AG08396 (cell line): ENCODE measurements around the gene ISCU.
"Not testable (repeated sequence)": the region's sequence is repeated elsewhere in the genome, so short reads cannot be mapped to it uniquely, and the experiment has no call there.

Experiments
- DNase-seq: peaks from one replicate; pipeline ENCODE4 v3.0.0; 2012; ENCODE audit warnings: low spot score, mixed read lengths

ISCU gene

GRCh38 chr12:108570743-108571608, 8.6 kb downstream of the ISCU start:
- DNase-seq, result no peak

GRCh38 chr12:108571609-108572165, 9.3 kb downstream of the ISCU start:
- DNase-seq, result no peak

DNA sequence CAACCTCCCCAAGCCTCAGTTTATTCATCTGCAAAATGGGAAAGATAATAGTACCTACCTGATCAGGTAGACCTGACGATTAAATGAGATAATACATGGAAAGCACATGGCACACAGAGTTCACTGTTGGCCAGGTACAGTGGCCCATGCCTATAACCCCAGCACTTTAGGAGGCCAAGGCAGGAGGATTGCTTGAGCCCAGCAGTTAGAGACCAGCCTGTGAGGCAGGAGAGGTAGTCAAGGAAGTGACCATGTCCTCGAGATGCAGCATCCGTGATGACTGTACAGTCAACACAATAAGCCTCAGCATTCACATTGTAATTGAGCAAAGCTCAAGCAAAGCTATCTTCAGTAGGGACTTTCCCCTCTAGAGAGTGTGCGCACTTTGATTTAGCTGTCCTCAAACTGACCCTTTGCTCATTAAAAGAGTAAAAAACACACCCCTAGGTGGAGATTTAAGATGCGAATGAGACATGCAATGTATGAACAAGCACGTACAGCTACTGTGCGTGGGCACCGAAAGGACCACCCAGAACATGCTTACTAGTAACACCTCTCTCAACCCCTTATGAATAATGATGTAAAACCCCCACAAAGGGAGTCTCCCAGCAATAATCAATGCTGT, 9.9 kb downstream of the ISCU start:
- no peak for DNase-seq

GRCh38 chr12:108573317-108573716, 10.9 kb downstream of the ISCU start:
- no peak for DNase-seq

DNA sequence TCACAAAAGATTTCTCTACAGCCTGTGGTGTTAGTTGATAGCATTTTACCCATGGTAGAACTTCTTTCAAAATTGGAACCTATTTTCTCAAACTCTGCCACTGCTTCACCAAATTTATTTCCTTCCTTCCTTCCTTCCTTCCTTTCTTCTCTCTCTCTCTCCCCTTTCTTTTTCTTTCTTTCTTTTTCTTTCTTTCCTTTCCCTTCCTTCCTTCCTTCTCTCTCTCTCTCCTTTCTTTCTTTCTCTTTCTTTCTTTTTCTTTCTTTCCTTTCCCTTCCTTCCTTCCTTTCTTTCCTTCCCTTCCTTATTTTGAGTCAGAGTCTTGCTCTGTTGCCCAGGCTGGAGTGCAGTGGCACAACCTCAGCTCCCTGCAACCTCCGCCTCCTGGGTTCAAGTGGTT, 11.9 kb downstream of the ISCU start:
- DNase-seq, result not testable (repeated sequence)

- no peak for DNase-seq
These were observed 13.0 kb downstream of the ISCU start for GRCh38 chr12:108575199-108575912.

GRCh38 chr12:108576660-108577234, 14.4 kb downstream of the ISCU start:
- no peak for DNase-seq

- no peak for DNase-seq
These were observed 15.1 kb downstream of the ISCU start for GRCh38 chr12:108577458-108577857.

GRCh38 chr12:108578264-108578663, 15.9 kb downstream of the ISCU start:
- no peak for DNase-seq

DNA sequence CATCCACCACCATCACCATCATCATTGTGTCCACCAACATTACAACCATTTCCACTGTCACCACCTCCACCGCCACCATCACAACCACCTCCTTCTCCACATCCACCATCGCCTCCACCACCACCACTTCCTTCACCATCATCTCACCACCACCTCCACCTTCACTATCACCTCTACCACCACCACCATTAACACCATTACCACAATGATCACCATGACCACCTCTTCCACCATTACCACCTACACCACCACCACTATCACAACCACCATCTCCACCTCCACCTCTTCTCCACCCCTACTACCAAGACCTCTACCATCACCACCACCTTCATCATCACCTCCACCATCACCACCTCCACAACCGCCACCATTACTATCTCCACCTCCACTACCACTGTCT, 16.4 kb downstream of the ISCU start:
- DNase-seq, result no peak

GRCh38 chr12:108580531-108580930, 18.1 kb downstream of the ISCU start:
- DNase-seq, result no peak

DNA sequence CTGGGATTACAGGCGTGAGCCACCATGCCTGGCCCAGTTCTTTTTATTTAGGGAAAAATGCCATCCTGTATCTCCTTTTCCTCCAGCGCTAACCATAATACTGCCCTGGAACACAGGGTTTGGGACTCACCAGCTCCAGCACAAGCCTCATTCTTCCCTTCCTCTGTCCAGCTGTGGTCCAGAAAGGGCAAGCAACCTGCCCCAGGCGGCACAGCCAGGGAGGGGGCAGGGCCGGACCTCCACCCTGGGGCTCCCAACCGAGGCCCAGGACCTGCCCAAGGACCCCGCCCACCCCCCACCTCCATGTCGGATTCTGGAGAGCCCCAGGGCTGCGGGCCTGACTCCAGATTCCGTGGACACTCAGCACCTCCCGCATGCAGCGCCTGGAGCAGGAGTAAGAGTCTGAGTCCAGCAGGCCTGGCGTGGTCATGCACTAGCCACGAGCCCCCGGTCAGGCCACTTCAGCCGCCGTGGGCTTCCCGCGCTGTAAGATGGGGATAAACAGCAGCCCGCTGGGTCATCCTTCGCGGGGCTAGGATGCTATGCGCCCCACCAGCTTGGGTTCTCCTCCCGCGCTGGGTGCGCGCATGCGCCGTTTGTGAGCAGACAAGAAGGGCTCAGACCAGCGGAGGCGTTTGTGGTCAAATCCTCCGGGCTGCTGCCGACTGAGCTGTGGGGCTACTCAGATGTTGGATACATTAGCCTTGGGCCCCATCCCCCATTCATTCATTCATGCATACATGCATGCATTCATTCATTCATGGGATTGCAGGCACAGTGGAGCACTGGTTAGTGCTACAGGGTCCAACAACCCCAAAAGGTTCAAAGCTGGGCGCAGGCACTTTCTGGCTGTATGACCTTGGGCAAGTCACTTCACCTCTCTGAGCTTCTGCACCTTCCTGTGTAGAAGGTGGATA, 19.2 kb downstream of the ISCU start:
- DNase-seq, result no peak

- no peak for DNase-seq
These were observed 20.1 kb downstream of the ISCU start for GRCh38 chr12:108582509-108582908.

- DNase-seq, result no peak
These were observed 20.8 kb downstream of the ISCU start for GRCh38 chr12:108582978-108583770.

GRCh38 chr12:108583991-108584390, 21.6 kb downstream of the ISCU start:
- DNase-seq, result no peak

GRCh38 chr12:108584456-108585065, 22.2 kb downstream of the ISCU start:
- DNase-seq, result no peak

- no peak for DNase-seq
These were observed 23.5 kb downstream of the ISCU start for GRCh38 chr12:108585864-108586263.

GRCh38 chr12:108586306-108586705, 23.9 kb downstream of the ISCU start:
- no peak for DNase-seq

DNA sequence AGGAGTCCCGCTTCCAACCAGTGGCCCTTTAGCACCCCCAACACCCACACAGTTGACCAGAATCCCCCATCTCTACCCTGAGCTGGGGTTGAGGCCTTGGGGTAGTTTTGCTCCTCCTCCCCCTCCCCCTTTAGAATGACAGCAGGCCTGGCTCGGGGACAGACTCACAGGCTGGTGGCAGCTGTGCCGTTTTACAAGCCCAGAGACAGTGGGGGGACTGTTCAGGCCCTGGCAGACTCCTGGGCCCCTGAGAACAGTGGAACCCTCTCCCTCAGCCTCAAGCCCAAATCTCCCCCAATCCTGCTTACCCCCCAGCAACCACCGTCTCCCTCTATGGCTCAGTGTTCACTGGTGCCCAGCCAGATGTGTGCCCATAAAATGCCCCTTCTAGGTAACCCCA, 25.4 kb downstream of the ISCU start:
- no peak for DNase-seq
